ENCODE results near the gene RPS6KA4.

The RPS6KA4 gene

GRCh38 chr11:64383580-64383979 is 24.6 kb downstream of the RPS6KA4 start:
- H2BK120ac ChIP-seq (ENCODE audit: low read depth, low read length) = no peak overlapping the region
- peaks cover 0 to 7% of the 10 kb centered on the region in 2 donors for H3K9me3 ChIP-seq (replicated peaks in 1 of 2; ENCODE audit: control insufficient read depth in 2 of 2, insufficient read depth in 1 of 2, low read depth in 1 of 2, low read length in 2 of 2)
- H2BK12ac ChIP-seq (ENCODE audit: low read length) = no peak overlapping the region
- H3K79me1 ChIP-seq (ENCODE audit: low read depth, low read length) = no peaks in the 10 kb centered on the region
- no peak overlapping the region for H2AK5ac ChIP-seq (ENCODE audit: low read depth, low read length)
- no peak overlapping the region for H3K4me2 ChIP-seq (ENCODE audit: insufficient read depth, low read length, poor library complexity, severe bottlenecking)
- H4K91ac ChIP-seq (ENCODE audit: low read depth, low read length, poor library complexity) = no peak overlapping the region
- no peak overlapping the region for H3K4me3 ChIP-seq (ENCODE audit: low read length in 2 of 2)
- H2AFZ ChIP-seq (ENCODE audit: low read length) = no peak overlapping the region
- no peak overlapping the region for H3K14ac ChIP-seq (ENCODE audit: low read length)
- DNase-seq (ENCODE audit: low spot score) = no peak
- H4K8ac ChIP-seq (ENCODE audit: low read depth, low read length) = no peak overlapping the region
- H2BK15ac ChIP-seq (ENCODE audit: low read length) = no peak overlapping the region
- peaks cover 0 to 15% of the 10 kb centered on the region in 2 donors for H3K4me1 ChIP-seq (ENCODE audit: control insufficient read depth in 2 of 2, insufficient read depth in 1 of 2, low read depth in 1 of 2, low read length in 2 of 2)
- peaks cover 0 to 38% (median 3%) of the 10 kb centered on the region in 3 experiments for H3K27me3 ChIP-seq (ENCODE audit: control insufficient read depth in 3 of 3, insufficient read depth in 3 of 3, low read depth in 1 of 3, low read length in 3 of 3)
- no peak overlapping the region for H3K23ac ChIP-seq (ENCODE audit: low read depth, low read length, poor library complexity)
- H3K27ac ChIP-seq (replicated peaks; ENCODE audit: low read length) = no peak overlapping the region
- peaks cover 0 to 5% of the 10 kb centered on the region in 2 donors for H3K36me3 ChIP-seq (replicated peaks in 1 of 2; ENCODE audit: control insufficient read depth in 2 of 2, insufficient read depth in 2 of 2, low read length in 2 of 2)
- H3K9ac ChIP-seq (ENCODE audit: low read depth, low read length, poor library complexity) = no peak overlapping the region
- no peak overlapping the region for H2BK5ac ChIP-seq (ENCODE audit: low read length)
- WGBS, 2 donors (ENCODE audit: extremely low coverage in 2 of 2, insufficient read length in 2 of 2, insufficient replicate concordance in 1 of 2) = no CpG with 5 or more reads among the region's 2 CpGs
- no peak overlapping the region for H3K4ac ChIP-seq (ENCODE audit: low read length)
- H3K18ac ChIP-seq (ENCODE audit: low read length) = no peak overlapping the region

GRCh38 chr11:64384028-64384737 is 25.2 kb downstream of the RPS6KA4 start:
- H3K4me3 ChIP-seq (ENCODE audit: low read length in 2 of 2) = no peak overlapping the region
- H3K9ac ChIP-seq (ENCODE audit: low read depth, low read length, poor library complexity) = no peak overlapping the region
- H2BK5ac ChIP-seq (ENCODE audit: low read length) = no peak overlapping the region
- H2BK120ac ChIP-seq (ENCODE audit: low read depth, low read length) = no peak overlapping the region
- peak overlapping the region; percentile 30 for H2BK15ac ChIP-seq (ENCODE audit: low read length)
- H3K27ac ChIP-seq (replicated peaks; ENCODE audit: low read length) = no peak overlapping the region
- peaks cover 0 to 38% (median 3%) of the 10 kb centered on the region in 3 experiments for H3K27me3 ChIP-seq (ENCODE audit: control insufficient read depth in 3 of 3, insufficient read depth in 3 of 3, low read depth in 1 of 3, low read length in 3 of 3)
- no peak overlapping the region for H3K18ac ChIP-seq (ENCODE audit: low read length)
- DNase-seq (ENCODE audit: low spot score) = no peak
- H3K36me3 ChIP-seq (replicated peaks in 1 of 2; ENCODE audit: control insufficient read depth in 2 of 2, insufficient read depth in 2 of 2, low read length in 2 of 2) = peaks cover 0 to 5% of the 10 kb centered on the region in 2 donors
- H3K79me1 ChIP-seq (ENCODE audit: low read depth, low read length) = no peaks in the 10 kb centered on the region
- H3K4ac ChIP-seq (ENCODE audit: low read length) = no peak overlapping the region
- H3K4me2 ChIP-seq (ENCODE audit: insufficient read depth, low read length, poor library complexity, severe bottlenecking) = no peak overlapping the region
- H3K23ac ChIP-seq (ENCODE audit: low read depth, low read length, poor library complexity) = no peak overlapping the region
- peaks cover 0 to 15% of the 10 kb centered on the region in 2 donors for H3K4me1 ChIP-seq (ENCODE audit: control insufficient read depth in 2 of 2, insufficient read depth in 1 of 2, low read depth in 1 of 2, low read length in 2 of 2)
- no peak overlapping the region for H2AFZ ChIP-seq (ENCODE audit: low read length)
- H2BK12ac ChIP-seq (ENCODE audit: low read length) = peak overlapping the region; percentile 34
- H2AK5ac ChIP-seq (ENCODE audit: low read depth, low read length) = no peak overlapping the region
- H3K14ac ChIP-seq (ENCODE audit: low read length) = no peak overlapping the region
- WGBS, 2 donors (ENCODE audit: extremely low coverage in 2 of 2, insufficient read length in 2 of 2, insufficient replicate concordance in 1 of 2) = no CpG with 5 or more reads among the region's 17 CpGs
- no peak overlapping the region for H4K91ac ChIP-seq (ENCODE audit: low read depth, low read length, poor library complexity)
- H4K8ac ChIP-seq (ENCODE audit: low read depth, low read length) = no peak overlapping the region
- H3K9me3 ChIP-seq (replicated peaks in 1 of 2; ENCODE audit: control insufficient read depth in 2 of 2, insufficient read depth in 1 of 2, low read depth in 1 of 2, low read length in 2 of 2) = peaks cover 0 to 7% of the 10 kb centered on the region in 2 donors

GRCh38 chr11:64384981-64385944 is 26.3 kb downstream of the RPS6KA4 start:
- WGBS, 2 donors (ENCODE audit: extremely low coverage in 2 of 2, insufficient read length in 2 of 2, insufficient replicate concordance in 1 of 2) = no CpG with 5 or more reads among the region's 15 CpGs
- no peak overlapping the region for H4K8ac ChIP-seq (ENCODE audit: low read depth, low read length)
- H3K36me3 ChIP-seq (replicated peaks in 1 of 2; ENCODE audit: control insufficient read depth in 2 of 2, insufficient read depth in 2 of 2, low read length in 2 of 2) = no peaks in the 10 kb centered on the region
- no peaks in the 10 kb centered on the region for H3K79me1 ChIP-seq (ENCODE audit: low read depth, low read length)
- H3K18ac ChIP-seq (ENCODE audit: low read length) = peak overlapping the region; percentile 65
- H2BK120ac ChIP-seq (ENCODE audit: low read depth, low read length) = no peak overlapping the region
- H3K27ac ChIP-seq (replicated peaks; ENCODE audit: low read length) = no peak overlapping the region
- H2BK12ac ChIP-seq (ENCODE audit: low read length) = no peak overlapping the region
- no peak overlapping the region for H4K91ac ChIP-seq (ENCODE audit: low read depth, low read length, poor library complexity)
- no peak overlapping the region for H3K9ac ChIP-seq (ENCODE audit: low read depth, low read length, poor library complexity)
- DNase-seq (ENCODE audit: low spot score) = no peak
- peak overlapping the region; percentile 30 for H2BK15ac ChIP-seq (ENCODE audit: low read length)
- no peak overlapping the region for H3K4ac ChIP-seq (ENCODE audit: low read length)
- peaks cover 0 to 45% (median 0%) of the 10 kb centered on the region in 3 experiments for H3K27me3 ChIP-seq (ENCODE audit: control insufficient read depth in 3 of 3, insufficient read depth in 3 of 3, low read depth in 1 of 3, low read length in 3 of 3)
- H3K4me1 ChIP-seq (ENCODE audit: control insufficient read depth in 2 of 2, insufficient read depth in 1 of 2, low read depth in 1 of 2, low read length in 2 of 2) = peaks cover 0 to 10% of the 10 kb centered on the region in 2 donors
- no peak overlapping the region for H3K14ac ChIP-seq (ENCODE audit: low read length)
- no peak overlapping the region for H3K4me3 ChIP-seq (ENCODE audit: low read length in 2 of 2)
- no peak overlapping the region for H3K23ac ChIP-seq (ENCODE audit: low read depth, low read length, poor library complexity)
- peak overlapping the region; percentile 26 for H2BK5ac ChIP-seq (ENCODE audit: low read length)
- no peak overlapping the region for H2AFZ ChIP-seq (ENCODE audit: low read length)
- H3K9me3 ChIP-seq (replicated peaks in 1 of 2; ENCODE audit: control insufficient read depth in 2 of 2, insufficient read depth in 1 of 2, low read depth in 1 of 2, low read length in 2 of 2) = no peaks in the 10 kb centered on the region
- H2AK5ac ChIP-seq (ENCODE audit: low read depth, low read length) = no peak overlapping the region
- H3K4me2 ChIP-seq (ENCODE audit: insufficient read depth, low read length, poor library complexity, severe bottlenecking) = no peak overlapping the region

All from neuronal stem cell (in vitro differentiated cells).